ENCODE data around the gene BCAM. TPM values are rescaled to one million over a fixed set of nuclear protein-coding genes. Genes with fewer than 3 reads are reported as not detected.

The BCAM gene, protein sequence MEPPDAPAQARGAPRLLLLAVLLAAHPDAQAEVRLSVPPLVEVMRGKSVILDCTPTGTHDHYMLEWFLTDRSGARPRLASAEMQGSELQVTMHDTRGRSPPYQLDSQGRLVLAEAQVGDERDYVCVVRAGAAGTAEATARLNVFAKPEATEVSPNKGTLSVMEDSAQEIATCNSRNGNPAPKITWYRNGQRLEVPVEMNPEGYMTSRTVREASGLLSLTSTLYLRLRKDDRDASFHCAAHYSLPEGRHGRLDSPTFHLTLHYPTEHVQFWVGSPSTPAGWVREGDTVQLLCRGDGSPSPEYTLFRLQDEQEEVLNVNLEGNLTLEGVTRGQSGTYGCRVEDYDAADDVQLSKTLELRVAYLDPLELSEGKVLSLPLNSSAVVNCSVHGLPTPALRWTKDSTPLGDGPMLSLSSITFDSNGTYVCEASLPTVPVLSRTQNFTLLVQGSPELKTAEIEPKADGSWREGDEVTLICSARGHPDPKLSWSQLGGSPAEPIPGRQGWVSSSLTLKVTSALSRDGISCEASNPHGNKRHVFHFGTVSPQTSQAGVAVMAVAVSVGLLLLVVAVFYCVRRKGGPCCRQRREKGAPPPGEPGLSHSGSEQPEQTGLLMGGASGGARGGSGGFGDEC
- 467 TPM for total RNA-seq

DNA sequence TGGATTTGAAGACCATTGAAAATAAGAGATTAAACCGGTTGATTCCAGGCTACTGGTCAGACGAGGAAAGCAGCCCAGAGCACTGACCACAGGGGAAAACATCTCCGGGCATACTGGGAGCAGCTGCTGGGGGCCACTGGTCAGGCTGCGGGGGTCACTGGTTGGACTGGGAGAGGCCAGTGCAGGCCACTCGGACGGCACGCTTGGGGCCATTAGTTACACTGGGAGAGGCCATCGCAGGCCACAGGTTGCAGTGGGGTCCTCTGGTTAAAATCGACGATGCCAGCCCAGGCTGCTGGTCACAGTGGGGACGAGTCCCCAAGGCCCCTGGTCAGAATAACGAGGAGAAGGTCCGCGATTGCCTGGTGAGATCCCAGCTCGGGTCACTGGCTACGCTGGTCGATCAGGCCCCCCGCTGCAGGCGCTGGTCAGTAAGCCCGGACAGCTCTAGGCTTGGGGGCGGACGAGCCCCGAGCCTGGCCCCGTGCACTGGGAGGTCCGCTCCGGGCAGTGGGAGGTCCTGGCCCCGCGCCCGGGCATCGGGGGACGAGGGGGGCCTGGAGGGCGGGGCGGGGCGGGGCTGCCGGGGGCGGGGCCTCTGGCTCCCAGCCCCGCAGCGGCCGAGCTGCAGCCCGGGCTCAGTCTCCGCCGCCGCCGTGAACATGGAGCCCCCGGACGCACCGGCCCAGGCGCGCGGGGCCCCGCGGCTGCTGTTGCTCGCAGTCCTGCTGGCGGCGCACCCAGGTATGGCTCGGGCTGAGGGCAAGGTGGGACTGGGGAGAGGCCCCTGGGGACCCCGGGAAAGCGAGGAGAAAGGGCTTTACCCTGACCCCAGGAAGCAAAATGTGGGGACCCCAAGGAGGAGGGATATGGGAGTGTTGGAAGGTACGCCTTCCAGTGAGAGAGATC lies at the start of gene BCAM:
Gene BCAM (plus strand): TSS at position 641 of the 909 bp plus-strand sequence. CDS start 22 bp downstream, at position 663.

DNA sequence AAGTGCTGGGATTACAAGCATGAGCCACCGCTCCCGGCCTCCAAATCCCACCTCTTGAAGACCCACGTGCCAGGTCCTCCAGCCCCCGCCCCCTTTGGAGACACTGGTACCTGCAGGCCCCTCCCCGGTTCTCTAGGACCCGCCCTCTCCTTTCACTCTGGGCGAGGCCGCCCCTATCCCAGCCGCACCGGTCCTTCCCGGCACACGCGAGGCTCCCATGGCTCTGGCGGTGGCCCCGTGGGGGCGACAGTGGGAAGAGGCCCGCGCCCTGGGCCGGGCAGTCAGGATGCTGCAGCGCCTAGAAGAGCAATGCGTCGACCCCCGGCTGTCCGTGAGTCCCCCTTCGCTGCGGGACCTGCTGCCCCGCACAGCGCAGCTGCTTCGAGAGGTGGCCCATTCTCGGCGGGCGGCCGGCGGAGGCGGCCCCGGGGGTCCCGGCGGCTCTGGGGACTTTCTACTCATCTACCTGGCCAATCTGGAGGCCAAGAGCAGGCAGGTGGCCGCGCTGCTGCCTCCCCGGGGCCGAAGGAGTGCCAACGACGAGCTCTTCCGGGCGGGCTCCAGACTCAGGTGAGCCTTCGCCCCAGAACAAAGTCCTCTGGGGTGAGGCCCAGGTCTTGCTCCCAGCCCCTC lies 31.1 kb upstream of the BCAM start, which contains the start of gene CBLC:
Gene CBLC (plus strand): TSS at position 176 of the 633 bp plus-strand sequence. CDS start 42 bp downstream, at position 218.

DNA sequence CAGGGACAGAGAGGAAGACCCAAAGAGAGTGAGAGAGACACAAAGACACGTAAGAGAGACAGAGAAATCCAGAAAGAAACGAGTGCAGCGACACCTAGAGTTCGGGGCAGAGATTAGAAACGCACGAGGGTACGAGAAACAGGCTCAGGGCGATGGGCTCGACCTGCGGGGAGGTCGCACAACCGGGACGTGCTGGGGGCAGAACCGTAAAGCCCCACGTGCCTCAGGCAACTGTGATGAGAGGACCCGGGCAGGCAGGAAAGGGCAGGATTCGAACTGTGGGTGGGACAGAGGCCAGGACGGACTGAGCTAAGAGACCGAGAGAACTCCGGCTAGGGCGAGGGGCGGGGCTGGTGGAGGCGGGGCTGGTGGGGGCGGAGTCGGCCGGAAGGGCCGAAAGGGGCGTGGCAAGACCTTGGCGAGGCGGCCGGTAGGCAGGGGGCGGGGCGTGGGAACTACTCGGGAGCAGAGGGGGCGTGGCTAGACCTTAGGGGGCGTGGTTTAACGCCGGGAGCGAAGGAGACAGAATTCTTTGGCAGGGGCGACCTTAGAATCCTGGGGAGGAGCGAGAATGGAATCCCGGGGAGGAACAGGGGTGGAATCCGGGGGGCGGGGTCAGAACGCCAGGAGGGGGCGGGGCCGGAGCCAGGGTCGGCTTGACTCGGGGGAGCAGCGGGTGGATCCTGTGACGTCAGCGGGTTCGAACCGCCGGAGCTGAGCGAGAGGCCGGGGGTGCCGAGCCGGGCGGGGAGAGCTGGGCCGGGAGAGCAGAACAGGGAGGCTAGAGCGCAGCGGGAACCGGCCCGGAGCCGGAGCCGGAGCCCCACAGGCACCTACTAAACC lies 36.9 kb downstream of the BCAM start, which contains the start of gene NECTIN2:
Gene NECTIN2 (plus strand): TSS at position 686 of the 843 bp plus-strand sequence. CDS start 229 bp downstream, outside the sequence.

Small RNAs within 50 kb of the gene (small RNA-seq; reads per million reads assigned to genes)
- gene RF00156 (ENCODE audit: low replicate concordance): not detected

Other genes starting within 250 kb of the BCAM start
- 0.76 TPM for gene IGSF23, start 195.5 kb upstream of the BCAM start, total RNA-seq
- 51.9 TPM for gene PVR, start 165.2 kb upstream of the BCAM start, total RNA-seq
- gene CEACAM19, start 137.6 kb upstream of the BCAM start, total RNA-seq: 4.1 TPM
- gene CEACAM16, start 110.0 kb upstream of the BCAM start, total RNA-seq: not detected
- 15.7 TPM for gene BCL3, start 60.4 kb upstream of the BCAM start, total RNA-seq
- gene CBLC, start 31.2 kb upstream of the BCAM start, total RNA-seq: 8.8 TPM
- 119 TPM for gene NECTIN2, start 37.2 kb downstream of the BCAM start, total RNA-seq
- gene TOMM40, start 82.2 kb downstream of the BCAM start, total RNA-seq: 36.9 TPM
- 235 TPM for gene APOE, start 96.7 kb downstream of the BCAM start, total RNA-seq
- gene APOC1, start 105.5 kb downstream of the BCAM start, total RNA-seq: 3.5 TPM
- gene APOC4, start 133.1 kb downstream of the BCAM start, total RNA-seq: not detected
- 1.2 TPM for gene APOC2, start 136.9 kb downstream of the BCAM start, total RNA-seq
- 92.5 TPM for gene CLPTM1, start 146.3 kb downstream of the BCAM start, total RNA-seq
- gene RELB, start 192.4 kb downstream of the BCAM start, total RNA-seq: 14.4 TPM
- 30.4 TPM for gene CLASRP, start 229.9 kb downstream of the BCAM start, total RNA-seq